Measurements from ENCODE around the gene WDR44.

DNA sequence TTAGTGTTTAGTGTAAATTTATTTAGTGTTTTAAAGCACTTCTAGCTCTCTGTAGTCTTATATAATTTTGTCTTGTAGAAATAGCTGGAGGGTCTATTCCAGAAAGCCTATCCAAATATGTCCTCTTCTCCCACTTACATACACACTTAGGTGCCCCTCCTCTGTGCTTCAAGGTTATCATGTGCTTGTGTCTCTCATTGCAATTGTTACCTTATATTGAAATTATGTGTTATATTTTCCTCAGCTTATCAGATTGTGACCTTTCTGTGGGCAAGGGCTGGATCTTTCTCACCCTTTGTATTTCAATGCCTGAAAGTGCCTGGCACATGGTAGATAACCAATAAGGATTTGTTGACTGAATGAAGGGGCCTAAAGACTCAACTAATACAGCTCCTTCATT lies 18.4 kb downstream of the WDR44 start:
- TF ChIP-seq, protein P1, sequence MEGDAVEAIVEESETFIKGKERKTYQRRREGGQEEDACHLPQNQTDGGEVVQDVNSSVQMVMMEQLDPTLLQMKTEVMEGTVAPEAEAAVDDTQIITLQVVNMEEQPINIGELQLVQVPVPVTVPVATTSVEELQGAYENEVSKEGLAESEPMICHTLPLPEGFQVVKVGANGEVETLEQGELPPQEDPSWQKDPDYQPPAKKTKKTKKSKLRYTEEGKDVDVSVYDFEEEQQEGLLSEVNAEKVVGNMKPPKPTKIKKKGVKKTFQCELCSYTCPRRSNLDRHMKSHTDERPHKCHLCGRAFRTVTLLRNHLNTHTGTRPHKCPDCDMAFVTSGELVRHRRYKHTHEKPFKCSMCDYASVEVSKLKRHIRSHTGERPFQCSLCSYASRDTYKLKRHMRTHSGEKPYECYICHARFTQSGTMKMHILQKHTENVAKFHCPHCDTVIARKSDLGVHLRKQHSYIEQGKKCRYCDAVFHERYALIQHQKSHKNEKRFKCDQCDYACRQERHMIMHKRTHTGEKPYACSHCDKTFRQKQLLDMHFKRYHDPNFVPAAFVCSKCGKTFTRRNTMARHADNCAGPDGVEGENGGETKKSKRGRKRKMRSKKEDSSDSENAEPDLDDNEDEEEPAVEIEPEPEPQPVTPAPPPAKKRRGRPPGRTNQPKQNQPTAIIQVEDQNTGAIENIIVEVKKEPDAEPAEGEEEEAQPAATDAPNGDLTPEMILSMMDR (conservative IDR thresholded peaks at IDR 0.05; ENCODE audit: low read depth, low read length) = no peak
- TF ChIP-seq EZH2 (IDR thresholded peaks at IDR 0.05; ENCODE audit: borderline replicate concordance, low read depth, low read length, poor library complexity, severe bottlenecking) = no peak
